Adrenal gland (tissue), 12 donors: ENCODE measurements around the gene PCED1B. TPM values are rescaled to one million over a fixed set of nuclear protein-coding genes. Genes with fewer than 3 reads are reported as not detected.

Source experiments
- DNase-seq, 7 donors: peaks; one replicate each; pipeline ENCODE4 v3.0.0-alpha.2; 2019 to 2020
- H3K27ac ChIP-seq, 5 donors: fragments of 200-600 bp; sonication (generic) in 4 of 5; 1 replicate in 3 of 5; 2 replicates in 2 of 5; pipeline versions ENCODE4 v1.5.1 to v1.8.0; 2016 to 2020; ENCODE audit warnings: mild to moderate bottlenecking in 1 of 5
- H3K27me3 ChIP-seq: fragments of 200-600 bp; 2 replicates; pipeline ENCODE4 v1.8.0; 2021
- H3K36me3 ChIP-seq, 2 donors: fragments of 200-600 bp; replicated peaks in 1 of 2; 1 replicate in 1 of 2; 2 replicates in 1 of 2; pipeline versions ENCODE4 v1.5.1 to v1.8.0; 2018 to 2022
- H3K4me1 ChIP-seq, 2 donors: fragments of 200-600 bp; replicated peaks in 1 of 2; 1 replicate in 1 of 2; 2 replicates in 1 of 2; pipeline versions ENCODE4 v1.5.1 to v1.8.0; 2018 to 2021
- H3K4me3 ChIP-seq, 4 donors: fragments of 200-600 bp; sonication (generic) in 3 of 4; one replicate each; pipeline ENCODE4 v1.5.1; 2016 to 2018
- H3K9me3 ChIP-seq, 3 donors: fragments of 200-600 bp; sonication (generic) in 1 of 3; replicated peaks in 1 of 3; 1 replicate in 2 of 3; 2 replicates in 1 of 3; pipeline versions ENCODE4 v1.5.1 to v1.8.0; 2016 to 2021
- CTCF ChIP-seq, 6 experiments: fragments of 450-650 bp in 4 of 6; fragments of 200-600 bp in 2 of 6; sonication (generic) in 1 of 6; IDR thresholded peaks; 1 replicate in 5 of 6; 2 replicates in 1 of 6; pipeline versions ENCODE4 v1.5.1 to v1.8.0; 2016 to 2021; ENCODE audit warnings: antibody characterized with exemption in 6 of 6, mild to moderate bottlenecking in 2 of 6, moderate library complexity in 1 of 6
- POLR2A ChIP-seq, 2 donors: fragments of 450-650 bp; IDR thresholded peaks; one replicate each; pipeline ENCODE4 v1.6.1; 2017; ENCODE audit warnings: antibody characterized with exemption in 2 of 2, mild to moderate bottlenecking in 2 of 2, moderate library complexity in 1 of 2
- WGBS, 4 donors: extraction: QIAGEN DNeasy Blood & Tissue Kit in 2 of 4; methylation state at CpG; one replicate each; pipeline versions ENCODE4 v1.1.5 to v1.1.7; 2013 to 2017; 5-methylcytosine and 5-hydroxymethylcytosine counted together
- intact Hi-C, 2 donors: fragments of 100-400 bp; cut with DNase I; formaldehyde crosslinking; loops; one replicate each; pipeline versions ENCODE4 v1.14.1 to v1.15.0; 2022 to 2023
- polyA plus RNA-seq, 3 donors: library from polyadenylated mRNA; stranded (reverse); fragments of 200-250 nt in 2 of 3; fragments of 350-450 nt in 1 of 3; fragmentation: Illumina TruSeq in 1 of 3; extraction: RNeasy Lipid Tissue Mini Kit (QIAGEN cat#74804) in 1 of 3; gene quantifications; one replicate each; pipeline ENCODE4 v1.2.3, GENCODE V29; 2013 to 2014
- total RNA-seq, 9 donors: library from RNA; depleted of rRNA in 4 of 9; stranded (reverse); fragments of >200 nt in 4 of 9; fragments of 120-200 nt in 1 of 9; fragmentation: NEBNext Ultra II Directional in 1 of 9; extraction: Animal tissue kit (Norgen Biotek cat#: 25700) in 1 of 9; gene quantifications; one replicate each; pipeline versions ENCODE4 v1.1.0 to v1.2.4, GENCODE V29; 2013 to 2023
- donor health status: healthy with polysubstance abuse.
- donor health status: Bipolar disorder and iron deficiency.
- donor health status: DM: yes; HTN: yes; CAD: no.
- donor health status: DM: no; HTN: no; CAD: no.
- donor health status: DM: no; HTN: no; CAD: no.
- donor health status: DM: yes; HTN: yes; CAD: no.

Gene PCED1B
- total and polyA plus RNA-seq, 12 donors = 8.0 to 110 (median 39.9) TPM

- Histone ChIP-seq H3K36me3 (no peaks in the 10 kb centered on the region), H3K4me1 (peaks cover 0 to 15% of the 10 kb centered on the region in 2 donors), H3K27ac (no peak overlapping the region), H3K4me3 (no peak overlapping the region), H3K9me3 (no peaks in the 10 kb centered on the region), H3K27me3 (no peaks in the 10 kb centered on the region)
- TF ChIP-seq POLR2A (IDR thresholded peaks at IDR 0.05) (no peak), CTCF (IDR thresholded peaks at IDR 0.05) (no peak)
- no peak for DNase-seq
- 92 to 98% (median 97%) methylated on average over 2 of the region's 2 CpGs for WGBS, 4 donors
- intact Hi-C loops = no loop called here
Measured at GRCh38 chr12:47091009-47091408, 11.6 kb downstream of the PCED1B start.

GRCh38 chr12:47094804-47095203, 15.4 kb downstream of the PCED1B start:
- intact Hi-C loops = no loop called here
- Histone ChIP-seq H3K27ac (no peak overlapping the region), H3K9me3 (no peaks in the 10 kb centered on the region), H3K4me1 (peaks cover 11% of the 10 kb centered on the region in 2 donors), H3K36me3 (no peaks in the 10 kb centered on the region), H3K27me3 (no peaks in the 10 kb centered on the region), H3K4me3 (no peak overlapping the region)
- no peak for DNase-seq
- 92 to 99% (median 94%) methylated on average over 4 of the region's 4 CpGs for WGBS, 4 donors
- TF ChIP-seq CTCF (IDR thresholded peaks at IDR 0.05) = no peak
- TF ChIP-seq POLR2A (IDR thresholded peaks at IDR 0.05) = no peak

GRCh38 chr12:47095446-47096236, 16.2 kb downstream of the PCED1B start:
- Histone ChIP-seq H3K27me3 (no peaks in the 10 kb centered on the region), H3K4me1 (peaks cover 11% of the 10 kb centered on the region in 2 donors), H3K4me3 (no peak overlapping the region), H3K27ac (no peak overlapping the region), H3K36me3 (no peaks in the 10 kb centered on the region), H3K9me3 (no peaks in the 10 kb centered on the region)
- intact Hi-C loops = no loop called here
- TF ChIP-seq POLR2A (IDR thresholded peaks at IDR 0.05) = no peak
- WGBS, 4 donors = 65 to 92% (median 80%) methylated on average over 3 of the region's 3 CpGs
- DNase-seq = no peak

GRCh38 chr12:47097276-47097896, 18.0 kb downstream of the PCED1B start:
- Histone ChIP-seq H3K4me3 (peak overlapping the region in 1 of 4 donors; percentile 22), H3K27ac (peak overlapping the region in 1 of 5 donors; percentile 63), H3K36me3 (no peaks in the 10 kb centered on the region), H3K4me1 (peaks cover 11% of the 10 kb centered on the region in 2 donors), H3K9me3 (no peaks in the 10 kb centered on the region), H3K27me3 (no peaks in the 10 kb centered on the region)
- DNase-seq = no peak
- 74 to 88% (median 80%) methylated on average over 7 of the region's 7 CpGs for WGBS, 4 donors
- no peak for TF ChIP-seq POLR2A (IDR thresholded peaks at IDR 0.05)
- TF ChIP-seq CTCF (IDR thresholded peaks at IDR 0.05) = no peak
- intact Hi-C loops = no loop called here
